ENCODE results near the gene ZBED1.
"Not testable (repeated sequence)": the region's sequence is repeated elsewhere in the genome, so short reads cannot be mapped to it uniquely, and the experiment has no call there.

ZBED1 gene

DNA sequence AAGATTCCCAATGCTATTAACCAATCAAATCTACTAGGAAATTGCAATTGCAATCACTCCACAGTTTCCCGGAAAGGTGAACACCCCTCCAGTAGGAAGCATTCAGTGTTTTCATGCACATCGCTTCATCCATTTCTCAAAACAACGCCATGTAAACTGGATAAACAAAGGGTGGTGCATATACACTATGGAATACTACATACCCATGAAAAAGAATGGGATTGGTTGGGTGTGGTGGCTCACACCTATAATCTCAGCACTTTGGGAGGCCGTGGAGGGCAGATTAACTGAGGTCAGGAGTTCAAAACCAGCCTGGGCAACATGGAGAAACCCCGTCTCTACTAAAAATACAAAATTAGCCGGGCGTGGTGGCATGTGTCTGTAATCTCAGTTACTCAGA lies 29.1 kb downstream of the ZBED1 start:
- no peak for DNase-seq

DNA sequence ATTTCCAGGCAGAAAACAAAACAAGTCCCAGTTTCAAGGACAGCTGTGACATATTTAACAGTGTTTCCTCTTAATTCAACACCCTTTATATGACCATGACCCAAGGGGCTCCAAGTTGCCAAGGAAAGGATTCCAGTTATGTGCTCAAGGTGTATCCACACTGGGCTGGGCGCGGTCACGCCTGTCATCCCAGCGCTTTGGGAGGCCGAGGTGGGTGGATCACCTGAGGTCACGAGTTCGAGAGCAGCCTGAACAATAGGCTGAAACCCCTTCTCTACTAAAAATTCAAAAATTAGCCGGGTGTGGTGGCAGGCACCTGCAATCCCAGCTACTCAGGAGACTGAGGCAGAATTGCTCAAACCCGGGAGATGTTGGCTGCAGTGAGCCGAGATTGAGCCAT lies 29.6 kb downstream of the ZBED1 start:
- not testable (repeated sequence) for DNase-seq

DNA sequence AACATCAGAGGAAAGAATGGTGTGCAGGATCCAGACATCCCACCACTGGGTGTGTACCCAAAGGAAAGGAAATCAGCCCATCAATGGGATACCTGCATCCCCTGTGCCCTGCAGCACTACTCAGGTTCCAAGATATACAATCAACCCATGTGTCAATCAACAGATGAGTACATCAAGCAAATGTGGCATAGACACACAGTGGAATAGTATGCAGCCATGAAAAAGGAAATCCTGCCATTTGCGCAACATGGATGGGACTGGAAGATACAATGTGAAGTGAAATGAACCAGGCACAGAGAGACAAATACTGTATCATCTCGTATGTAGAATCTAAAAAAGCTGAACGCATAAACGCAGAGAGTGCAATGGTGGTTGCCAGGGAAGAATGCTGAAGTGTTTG lies 30.9 kb downstream of the ZBED1 start:
- not testable (repeated sequence) for DNase-seq

DNA sequence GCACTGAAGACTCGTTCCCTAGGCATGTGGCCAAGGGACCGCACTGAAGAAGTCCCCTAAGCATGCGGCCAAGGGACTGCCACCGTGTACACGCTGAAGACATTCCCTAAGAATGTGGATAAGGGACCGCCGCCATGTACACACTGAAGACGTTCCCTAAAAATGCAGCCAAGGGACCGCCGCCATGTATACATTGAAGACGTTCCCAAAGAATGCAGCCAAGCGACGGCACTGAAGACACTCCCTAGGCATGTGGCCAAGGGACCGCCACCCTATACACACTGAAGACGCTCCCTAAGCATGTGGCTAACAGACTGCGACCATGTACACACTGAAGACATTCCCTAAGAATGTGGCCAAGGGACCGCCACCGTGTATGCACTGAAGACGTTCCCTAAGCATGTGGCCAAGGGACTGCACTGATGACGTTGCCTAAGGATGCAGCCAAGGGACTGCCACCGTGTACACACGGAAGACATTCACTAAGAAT lies 31.5 kb downstream of the ZBED1 start:
- no peak for DNase-seq

DNA sequence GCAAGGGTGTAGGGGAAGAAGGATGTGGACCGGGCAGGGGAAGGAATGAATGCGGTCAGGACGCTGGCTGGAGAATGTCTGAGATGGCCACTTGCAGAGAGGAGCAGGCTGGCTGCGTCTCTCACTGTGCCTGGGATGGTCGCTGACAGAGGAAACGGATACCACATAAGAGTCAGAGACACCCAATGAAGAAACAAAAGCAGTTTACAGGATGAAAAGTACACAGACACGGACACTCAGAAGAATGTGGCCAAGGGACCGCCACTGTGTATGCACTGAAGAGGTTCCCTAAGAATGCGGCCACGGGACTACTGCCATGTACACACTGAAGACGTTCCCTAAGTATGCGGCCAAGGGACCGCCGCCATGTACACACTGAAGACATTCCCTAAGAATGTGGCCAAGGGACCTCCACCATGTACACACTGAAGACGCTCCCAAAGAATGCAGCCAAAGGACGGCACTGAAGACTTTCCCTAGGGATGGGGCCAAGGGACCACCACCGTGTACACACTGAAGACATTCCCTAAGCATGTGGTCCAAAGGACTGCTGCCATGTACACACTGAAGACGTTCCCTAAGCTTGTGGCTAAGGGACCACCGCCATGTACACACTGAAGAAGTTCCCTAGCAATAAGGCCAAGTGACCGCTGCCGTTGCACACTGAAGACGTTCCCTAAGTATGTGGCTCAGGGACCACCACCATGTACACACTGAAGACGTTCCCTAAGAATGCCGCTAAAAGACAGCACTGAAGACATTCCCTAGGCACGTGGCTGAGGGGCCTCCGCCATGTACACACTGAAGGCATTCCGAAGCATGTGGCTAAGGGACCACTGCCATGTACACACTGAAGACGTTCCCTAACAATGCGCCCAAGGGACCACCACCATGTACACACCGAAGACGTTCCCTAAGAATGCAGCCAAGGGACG lies 32.2 kb downstream of the ZBED1 start:
- DNase-seq: no peak

DNA sequence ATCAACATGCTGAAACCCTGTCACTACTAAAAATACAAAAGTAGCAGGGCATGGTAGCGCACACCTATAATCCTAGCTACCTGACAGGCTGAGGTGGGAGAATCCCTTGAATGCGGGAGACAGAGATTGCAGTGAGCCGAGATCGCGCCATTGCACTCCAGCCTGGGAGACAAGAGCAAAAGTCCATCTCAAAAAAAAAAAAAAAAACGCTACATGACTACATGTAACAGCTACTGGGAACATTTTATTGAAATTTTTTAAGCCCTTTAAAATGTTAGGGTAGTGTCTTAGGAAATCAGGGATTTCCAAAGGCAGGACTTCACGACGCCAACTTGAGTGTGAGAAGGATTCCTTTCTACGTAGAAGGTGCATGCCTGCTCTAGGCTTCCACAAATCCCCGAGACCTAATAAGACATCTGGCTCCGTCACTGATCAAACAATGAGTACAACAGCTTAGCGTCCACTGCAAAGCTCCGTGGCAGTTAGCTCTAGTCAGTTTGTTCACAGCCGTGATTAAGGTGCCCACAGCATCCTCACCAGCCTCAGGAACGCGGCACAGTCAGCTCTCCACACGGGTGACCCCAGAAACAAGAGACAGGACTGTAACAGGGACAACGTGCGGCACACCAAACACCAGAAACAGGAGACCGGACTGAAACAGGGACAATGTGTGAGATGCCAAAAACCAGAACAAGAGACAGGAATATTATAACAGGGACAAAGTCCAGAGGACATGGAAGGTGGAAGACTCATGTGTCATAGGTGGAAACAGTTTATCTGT lies 33.7 kb downstream of the ZBED1 start:
- no peak for DNase-seq

DNA sequence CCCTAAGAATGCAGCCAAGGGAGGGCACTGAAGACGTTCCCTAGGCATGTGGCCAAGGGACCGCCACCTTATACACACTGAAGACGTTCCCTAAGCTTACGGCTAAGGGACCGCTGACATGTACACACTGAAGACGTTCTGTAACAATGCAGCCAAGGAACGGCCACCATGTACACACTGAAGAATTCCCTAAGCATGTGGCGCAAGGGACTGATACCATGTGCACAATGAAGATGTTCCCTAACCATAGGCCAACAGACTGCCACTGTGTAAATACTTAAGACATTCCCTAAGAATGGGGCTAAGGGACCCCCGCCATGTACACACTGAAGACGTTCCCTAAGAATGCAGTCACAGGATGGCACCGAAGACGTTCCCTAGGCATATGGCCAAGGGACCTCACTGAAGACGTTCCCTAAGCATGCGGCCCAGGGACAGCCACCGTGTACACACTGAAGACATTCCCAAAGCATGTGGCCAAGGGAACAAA lies 36.1 kb downstream of the ZBED1 start:
- no peak for DNase-seq

DNA sequence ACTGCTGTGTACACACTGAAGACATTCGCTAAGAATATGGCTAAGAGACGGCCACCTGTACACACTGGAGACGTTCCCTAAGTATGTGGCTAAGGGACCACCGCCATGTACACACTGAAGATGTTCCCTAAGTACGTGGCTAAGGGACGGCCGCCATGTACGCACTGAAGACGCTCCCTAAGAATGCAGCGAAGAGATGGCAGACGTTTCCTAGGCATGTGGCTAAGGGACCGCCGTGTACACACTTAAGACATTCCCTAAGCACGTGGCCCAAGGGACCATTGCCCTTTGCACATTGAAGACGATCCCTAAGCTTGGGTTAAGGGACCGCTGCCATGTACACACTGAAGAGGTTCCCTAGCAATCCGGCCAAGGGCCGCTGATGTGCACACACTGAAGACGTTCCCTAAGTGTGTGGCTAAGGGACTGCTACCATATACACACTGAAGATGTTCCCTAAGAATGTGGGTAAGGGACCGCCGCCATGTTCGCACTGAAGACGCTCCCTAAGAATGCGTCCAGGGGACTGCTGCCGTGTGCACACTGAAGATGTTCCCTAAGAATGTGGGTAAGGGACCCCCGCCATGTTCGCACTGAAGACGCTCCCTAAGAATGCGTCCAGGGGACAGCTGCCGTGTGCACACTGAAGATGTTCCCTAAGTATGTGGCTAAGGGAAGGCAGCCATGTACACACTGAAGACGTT lies 36.7 kb downstream of the ZBED1 start:
- no peak for DNase-seq

DNA sequence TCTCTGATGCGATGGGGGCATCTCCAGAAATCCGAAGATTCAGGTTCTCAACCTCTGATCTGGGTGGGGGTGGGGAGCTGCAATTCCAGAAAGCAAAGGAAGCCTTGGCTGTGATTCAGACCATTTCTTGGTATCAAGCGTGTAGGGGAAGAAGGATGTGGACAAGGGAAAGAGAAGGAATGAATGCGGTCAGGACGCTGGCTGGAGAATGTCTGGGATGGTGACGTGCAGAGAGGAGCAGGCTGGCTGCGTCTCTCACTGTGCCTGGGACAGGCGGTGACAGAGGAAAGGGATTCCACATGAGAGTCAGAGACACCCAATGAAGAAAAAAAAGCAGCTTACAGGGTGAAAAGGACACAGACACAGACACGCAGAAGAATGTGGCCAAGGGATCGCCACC lies 37.3 kb downstream of the ZBED1 start:
- DNase-seq: not testable (repeated sequence)

DNA sequence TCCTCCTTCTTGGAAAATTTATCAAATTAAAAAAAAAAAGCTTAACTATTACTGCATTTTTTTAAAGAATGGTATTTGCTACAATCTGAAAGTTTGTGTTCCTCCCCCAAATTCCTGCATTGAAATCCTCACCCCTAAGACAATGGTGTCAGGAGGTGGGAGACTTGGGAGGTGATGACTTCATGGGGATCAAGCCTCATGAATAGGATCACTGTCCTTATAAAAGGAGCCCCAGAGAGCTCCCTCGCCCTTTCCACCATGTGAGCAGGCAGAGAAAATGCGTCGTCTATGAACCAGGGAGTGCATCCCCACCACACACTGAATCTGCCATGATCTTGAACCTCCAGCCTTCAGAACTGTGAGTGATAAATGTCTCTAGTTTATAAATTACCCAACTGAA lies 38.0 kb downstream of the ZBED1 start:
- no peak for DNase-seq

DNA sequence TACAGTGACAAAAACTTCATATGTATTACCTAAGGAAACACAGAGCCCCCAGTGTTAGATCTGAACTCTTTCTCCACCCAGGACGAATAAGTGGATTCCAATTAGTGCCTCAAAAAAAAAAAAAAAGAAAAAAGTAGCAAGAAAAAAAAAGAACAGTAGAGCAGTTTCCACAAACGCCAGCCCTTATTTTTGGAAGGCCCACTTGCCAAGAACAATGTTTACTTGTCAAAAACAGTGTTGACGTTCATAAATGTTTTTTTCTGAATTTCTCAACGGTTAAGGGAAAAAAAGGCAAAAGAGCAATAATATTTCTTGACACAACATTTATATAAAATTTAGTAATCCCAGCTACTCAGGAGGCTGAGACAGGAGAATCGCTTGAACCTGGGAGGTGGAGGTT lies 38.7 kb downstream of the ZBED1 start:
- no peak for DNase-seq

DNA sequence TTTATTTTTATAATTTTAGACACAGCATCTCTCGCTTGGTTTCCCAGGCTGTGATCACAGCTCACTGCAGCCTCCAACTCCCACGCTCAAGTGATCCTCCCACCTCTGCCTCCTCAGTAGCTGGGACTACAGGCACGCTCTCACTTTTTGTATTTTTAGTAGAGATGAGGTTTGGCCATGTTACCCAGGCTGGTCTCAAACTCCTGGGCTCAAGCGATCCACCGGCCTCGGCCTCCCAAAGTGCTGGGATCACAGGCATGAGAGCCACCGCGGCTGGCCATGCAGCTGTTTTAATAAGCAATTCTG lies 39.1 kb downstream of the ZBED1 start:
- DNase-seq: no peak

DNA sequence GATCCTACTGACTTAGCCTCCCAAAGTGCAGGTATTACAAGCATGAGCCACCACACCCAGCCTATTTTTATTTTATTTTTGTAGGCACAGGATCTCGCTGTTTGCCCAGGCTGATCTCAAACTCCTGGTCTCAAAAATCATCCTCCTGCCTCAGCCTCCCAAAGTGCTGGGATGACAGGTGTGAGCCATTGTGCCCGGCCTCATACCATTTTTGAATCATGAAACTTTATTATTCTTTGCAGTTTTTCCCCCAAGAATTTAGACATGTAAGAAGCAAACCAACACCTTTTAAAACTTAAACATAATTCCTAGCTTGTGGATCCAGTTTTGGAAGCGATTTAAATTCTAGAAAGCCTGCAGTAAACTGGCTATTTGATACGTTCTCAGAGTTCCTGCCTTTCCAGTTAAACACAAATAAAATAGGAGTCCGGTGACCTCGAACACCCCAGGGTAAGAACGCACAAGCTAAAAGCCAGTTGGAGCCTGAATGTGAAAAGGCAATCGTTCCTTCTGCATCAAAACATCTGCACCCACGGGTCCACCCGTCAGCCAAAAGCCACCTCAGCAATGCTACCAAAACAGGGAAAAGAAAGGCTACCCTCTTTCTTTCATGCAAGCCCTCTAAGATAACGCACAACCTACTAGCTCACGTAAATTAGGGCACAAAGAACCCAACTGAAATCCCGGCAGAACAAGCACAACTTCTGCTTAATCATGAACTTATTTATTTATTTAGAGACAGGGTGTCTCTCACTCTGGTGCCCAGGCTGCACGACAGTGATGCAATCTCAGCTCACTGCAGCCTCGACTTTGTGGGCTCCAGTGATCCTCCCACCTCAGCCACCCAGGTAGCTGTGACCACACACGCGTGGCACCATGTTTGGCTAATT lies 39.7 kb downstream of the ZBED1 start:
- DNase-seq: not testable (repeated sequence)

DNA sequence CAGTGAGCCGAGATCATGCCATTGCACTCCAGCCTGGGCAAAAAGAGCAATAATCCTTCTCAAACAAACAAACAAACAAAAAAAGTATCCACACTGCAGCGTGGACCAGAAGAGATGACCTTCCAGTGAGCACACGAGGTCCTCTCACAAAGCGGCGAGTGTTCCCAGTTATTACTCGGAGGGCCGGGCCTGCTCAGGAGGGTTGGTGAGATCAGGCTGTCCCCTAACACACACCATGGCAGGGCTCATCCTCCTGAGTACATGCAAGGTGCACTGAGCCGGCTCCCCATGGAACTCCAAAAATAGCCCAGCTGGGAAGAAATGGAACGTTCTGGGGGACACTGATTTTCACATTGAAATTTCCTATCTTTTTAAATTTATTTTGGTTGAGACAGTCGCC lies 40.7 kb downstream of the ZBED1 start:
- DNase-seq: not testable (repeated sequence)

DNA sequence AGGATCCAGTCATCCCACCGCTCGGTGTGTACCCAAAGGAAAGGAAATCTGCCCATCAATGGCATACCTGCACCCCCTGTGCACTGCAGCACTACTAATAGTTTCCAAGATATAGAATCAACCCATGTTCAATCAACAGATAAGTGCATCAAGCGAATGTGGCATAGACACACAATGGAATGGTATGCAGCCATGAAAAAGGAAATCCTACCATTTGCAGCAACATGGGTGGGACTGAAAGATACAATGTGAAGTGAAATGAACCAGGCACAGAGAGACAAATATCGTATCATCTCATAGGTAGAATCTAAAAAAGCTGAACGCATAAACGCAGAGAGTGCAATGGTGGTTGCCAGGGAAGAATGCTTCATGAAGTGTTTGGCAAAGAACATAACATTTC lies 42.5 kb downstream of the ZBED1 start:
- DNase-seq: no peak

DNA sequence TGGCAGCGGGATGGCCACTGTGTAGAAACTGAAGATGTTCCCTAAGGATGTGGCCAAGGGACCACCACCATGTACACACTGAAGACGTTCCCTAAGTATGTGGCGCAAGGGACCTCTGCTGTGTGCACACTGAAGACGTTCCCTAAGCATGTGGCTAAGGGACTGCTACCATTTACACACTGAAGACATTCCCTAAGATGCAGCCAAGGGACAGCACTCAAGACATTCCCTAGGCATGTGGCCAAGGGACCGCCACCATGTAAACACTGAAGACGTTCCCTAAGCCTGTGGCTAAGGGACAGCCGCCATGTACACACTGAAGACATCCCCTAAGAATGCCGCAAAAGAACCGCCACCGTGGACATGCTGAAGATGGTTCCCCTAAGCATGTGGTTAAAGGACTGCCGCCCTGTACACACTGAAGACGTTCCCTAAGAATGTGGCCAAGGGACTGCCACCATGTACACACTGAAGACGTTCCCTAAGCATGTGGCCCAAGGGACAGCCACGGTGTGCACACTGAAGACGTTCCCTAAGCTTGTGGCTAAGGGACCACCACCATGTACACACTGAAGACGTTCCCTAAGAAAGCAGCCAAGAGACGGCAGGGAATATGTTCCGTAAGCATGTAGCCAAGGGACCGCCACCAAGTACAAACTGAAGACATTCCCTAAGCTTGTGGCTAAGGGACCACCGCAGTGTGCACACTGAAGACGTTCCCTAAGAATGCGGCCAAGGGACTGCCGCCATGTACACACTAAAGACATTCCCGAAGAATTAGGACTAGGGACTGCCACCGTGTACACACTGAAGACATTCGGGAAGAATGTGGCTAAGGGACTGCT lies 43.3 kb downstream of the ZBED1 start:
- no peak for DNase-seq

DNA sequence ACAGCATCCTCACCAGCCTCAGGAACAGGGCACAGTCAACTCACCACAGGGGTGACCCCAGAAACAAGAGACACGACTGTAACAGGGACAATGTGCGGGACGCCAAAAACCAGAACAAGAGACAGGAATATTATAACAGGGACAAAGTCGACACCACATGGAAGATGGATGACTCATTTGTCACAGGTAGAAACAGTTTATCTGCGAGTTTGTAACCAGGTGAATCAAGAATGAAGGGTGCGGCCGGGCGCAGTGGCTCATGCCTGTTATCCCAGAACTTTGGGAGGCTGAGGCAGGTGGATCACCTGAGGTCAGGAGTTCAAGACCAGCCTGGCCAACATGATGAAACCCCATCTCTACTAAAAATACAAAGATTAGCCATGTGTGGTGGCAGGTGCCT lies 44.7 kb downstream of the ZBED1 start:
- not testable (repeated sequence) for DNase-seq

DNA sequence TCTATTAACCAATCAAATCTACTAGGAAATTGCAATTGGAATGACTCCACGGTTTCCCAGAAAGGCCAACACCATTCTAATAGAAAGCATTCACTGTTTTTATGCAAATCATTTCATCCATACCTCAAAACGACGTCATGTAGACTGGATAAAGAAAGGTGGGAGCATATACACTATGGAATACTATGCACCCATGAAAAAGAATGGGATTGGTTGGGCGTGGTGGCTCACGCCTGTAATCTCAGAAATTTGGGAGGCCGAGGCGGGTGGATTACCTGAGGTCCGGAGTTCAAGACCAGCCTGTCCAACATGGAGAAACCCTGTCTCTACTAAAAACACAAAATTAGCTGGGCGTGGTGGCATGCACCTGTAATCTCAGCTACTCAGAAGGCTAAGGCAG lies 46.2 kb downstream of the ZBED1 start:
- DNase-seq: not testable (repeated sequence)

DNA sequence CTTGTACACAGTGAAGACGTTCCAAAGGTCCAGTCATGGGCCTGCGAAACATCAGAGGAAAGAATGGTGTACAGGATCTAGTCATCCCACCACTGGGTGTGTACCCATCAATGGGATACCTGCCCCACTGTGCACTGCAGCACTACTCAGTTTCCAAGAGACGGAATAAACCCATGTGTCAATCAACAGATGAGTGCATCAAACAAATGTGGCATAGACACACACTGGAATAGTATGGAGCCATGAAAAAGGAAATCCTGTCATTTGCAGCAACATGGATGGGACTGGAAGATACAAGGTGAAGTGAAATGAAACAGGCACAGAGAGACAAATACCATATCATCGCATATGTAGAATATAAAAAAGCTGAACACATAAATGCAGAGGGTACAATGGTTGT lies 48.0 kb downstream of the ZBED1 start:
- DNase-seq: no peak

DNA sequence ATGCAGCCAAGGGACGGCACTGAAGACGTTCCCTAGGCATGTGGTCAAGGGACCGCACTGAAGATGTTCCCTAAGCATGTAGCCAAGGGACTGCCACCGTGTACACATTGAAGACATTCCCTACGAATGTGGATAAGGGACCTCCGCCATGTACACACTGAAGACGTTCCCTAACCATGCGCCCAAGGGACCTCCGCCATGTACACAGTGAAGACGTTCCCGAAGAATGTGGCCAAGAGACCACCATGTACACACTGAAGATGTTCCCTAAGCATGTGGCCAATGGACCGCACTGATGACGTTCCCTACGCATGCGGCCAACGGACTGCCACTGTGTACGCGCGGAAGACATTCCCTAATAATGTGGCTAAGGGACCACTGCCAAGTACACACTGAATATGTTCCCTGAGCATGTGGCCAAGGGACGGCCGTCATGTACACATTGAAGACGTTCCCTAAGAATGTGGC lies 48.4 kb downstream of the ZBED1 start:
- DNase-seq: no peak
